Neural progenitor cell (in vitro differentiated cells): ENCODE data around the gene SREBF2. TPM values are rescaled to one million over a fixed set of nuclear protein-coding genes. Genes with fewer than 3 reads are reported as not detected.

Experiments
- DNase-seq: peaks from one replicate; pipeline ENCODE4 v3.0.0-alpha.2; 2016; ENCODE audit warnings: low spot score
- H2AFZ ChIP-seq: fragments of 200-600 bp; sonication (generic); replicated peaks from 2 replicates; pipeline ENCODE4 v1.6.1; 2016; ENCODE audit warnings: antibody characterized with exemption
- H3F3A ChIP-seq: fragments of 200-600 bp; sonication (generic); 2 replicates; pipeline ENCODE4 v1.6.1; 2016; ENCODE audit warnings: antibody characterized with exemption, low read depth
- H3K27ac ChIP-seq: fragments of 200-600 bp; sonication (generic); 2 replicates; pipeline ENCODE4 v1.5.1; 2016; ENCODE audit warnings: mild to moderate bottlenecking
- H3K27me3 ChIP-seq: fragments of 200-600 bp; sonication (generic); 2 replicates; pipeline ENCODE4 v1.6.1; 2016; ENCODE audit warnings: mild to moderate bottlenecking, moderate library complexity
- H3K36me3 ChIP-seq: fragments of 200-600 bp; sonication (generic); 2 replicates; pipeline ENCODE4 v1.5.1; 2016
- H3K4me1 ChIP-seq: fragments of 200-600 bp; sonication (generic); 2 replicates; pipeline ENCODE4 v1.6.1; 2016; ENCODE audit warnings: mixed run types
- H3K4me2 ChIP-seq: fragments of 200-600 bp; sonication (generic); 2 replicates; pipeline ENCODE4 v1.6.1; 2016
- H3K4me3 ChIP-seq: fragments of 200-600 bp; sonication (generic); 2 replicates; pipeline ENCODE4 v1.5.1; 2016
- H3K79me2 ChIP-seq: fragments of 200-600 bp; sonication (generic); 2 replicates; pipeline ENCODE4 v1.6.1; 2016; ENCODE audit warnings: low read depth
- H3K9ac ChIP-seq: fragments of 200-600 bp; sonication (generic); 2 replicates; pipeline ENCODE4 v1.6.1; 2016
- H3K9me3 ChIP-seq: fragments of 200-600 bp; sonication (generic); 2 replicates; pipeline ENCODE4 v1.5.1; 2016; ENCODE audit warnings: low read depth
- H4K20me1 ChIP-seq: fragments of 200-600 bp; sonication (generic); 2 replicates; pipeline ENCODE4 v1.6.1; 2016; ENCODE audit warnings: low read depth
- H3K27ac Mint-ChIP-seq: 3 replicates; pipeline ENCODE4 v1.8.0; 2021; ENCODE audit warnings: mixed read lengths
- H3K27me3 Mint-ChIP-seq: 2 replicates; pipeline ENCODE4 v1.8.0; 2022; ENCODE audit warnings: low read depth, mild to moderate bottlenecking, inconsistent platforms, moderate library complexity, mixed read lengths; ENCODE audit not compliant: insufficient read depth
- H3K36me3 Mint-ChIP-seq: 3 replicates; pipeline ENCODE4 v1.8.0; 2021; ENCODE audit warnings: mixed read lengths
- H3K4me1 Mint-ChIP-seq: 3 replicates; pipeline ENCODE4 v1.8.0; 2021; ENCODE audit warnings: mixed read lengths
- H3K4me3 Mint-ChIP-seq: 3 replicates; pipeline ENCODE4 v1.8.0; 2021; ENCODE audit warnings: mild to moderate bottlenecking, moderate library complexity, mixed read lengths
- H3K9me3 Mint-ChIP-seq: 3 replicates; pipeline ENCODE4 v1.8.0; 2020; ENCODE audit warnings: mixed read lengths
- EZH2 ChIP-seq: fragments of 200-600 bp; sonication (generic); IDR thresholded peaks from 2 replicates; pipeline ENCODE4 v1.6.1; 2017; ENCODE audit warnings: antibody characterized with exemption, mild to moderate bottlenecking, moderate library complexity
- EZH2phosphoT487 ChIP-seq: fragments of 200-600 bp; sonication (generic); IDR thresholded peaks from 2 replicates; pipeline ENCODE4 v1.6.1; 2017; ENCODE audit warnings: antibody characterized with exemption
- total RNA-seq: library from RNA; depleted of rRNA; stranded (reverse); fragments of >200 nt; gene quantifications from 2 replicates; pipeline ENCODE4 v1.2.3, GENCODE V29; 2015; ENCODE audit warnings: low replicate concordance
- TF ChIP-seq, protein P1 (sequence below): fragments of 200-600 bp; sonication (generic); IDR thresholded peaks from 2 replicates; pipeline ENCODE4 v1.5.1; 2017; ENCODE audit warnings: antibody characterized with exemption, mild to moderate bottlenecking

SREBF2 gene
- total RNA-seq, 1 donor from 2014 or later, result 64.0 TPM

- H3K79me2 ChIP-seq, result no peaks in the 10 kb centered on the region
- no peaks in the 10 kb centered on the region for H3K9me3 ChIP-seq
- no peak overlapping the region for H2AFZ ChIP-seq
- peak overlapping the region; percentile 54 for H3K4me2 ChIP-seq
- peak; percentile 74 for DNase-seq
- no peak overlapping the region for H3K27ac ChIP-seq
- no peak overlapping the region for H3K4me3 ChIP-seq
- H4K20me1 ChIP-seq, result peaks cover 85% of the 10 kb centered on the region
- peaks cover 24% of the 10 kb centered on the region for H3K4me1 ChIP-seq
- H3K27ac Mint-ChIP-seq, result no peak overlapping the region
- no peaks in the 10 kb centered on the region for H3K36me3 ChIP-seq
- no peaks in the 10 kb centered on the region for H3K36me3 Mint-ChIP-seq
- peaks cover 58% of the 10 kb centered on the region for H3K27me3 Mint-ChIP-seq
- peaks cover 100% of the 10 kb centered on the region for H3K27me3 ChIP-seq
- no peak overlapping the region for H3K9ac ChIP-seq
- peaks cover 24% of the 10 kb centered on the region for H3K4me1 Mint-ChIP-seq
- TF ChIP-seq EZH2phosphoT487 (peak; percentile 93), EZH2 (peak; percentile 87)
- TF ChIP-seq, protein P1, sequence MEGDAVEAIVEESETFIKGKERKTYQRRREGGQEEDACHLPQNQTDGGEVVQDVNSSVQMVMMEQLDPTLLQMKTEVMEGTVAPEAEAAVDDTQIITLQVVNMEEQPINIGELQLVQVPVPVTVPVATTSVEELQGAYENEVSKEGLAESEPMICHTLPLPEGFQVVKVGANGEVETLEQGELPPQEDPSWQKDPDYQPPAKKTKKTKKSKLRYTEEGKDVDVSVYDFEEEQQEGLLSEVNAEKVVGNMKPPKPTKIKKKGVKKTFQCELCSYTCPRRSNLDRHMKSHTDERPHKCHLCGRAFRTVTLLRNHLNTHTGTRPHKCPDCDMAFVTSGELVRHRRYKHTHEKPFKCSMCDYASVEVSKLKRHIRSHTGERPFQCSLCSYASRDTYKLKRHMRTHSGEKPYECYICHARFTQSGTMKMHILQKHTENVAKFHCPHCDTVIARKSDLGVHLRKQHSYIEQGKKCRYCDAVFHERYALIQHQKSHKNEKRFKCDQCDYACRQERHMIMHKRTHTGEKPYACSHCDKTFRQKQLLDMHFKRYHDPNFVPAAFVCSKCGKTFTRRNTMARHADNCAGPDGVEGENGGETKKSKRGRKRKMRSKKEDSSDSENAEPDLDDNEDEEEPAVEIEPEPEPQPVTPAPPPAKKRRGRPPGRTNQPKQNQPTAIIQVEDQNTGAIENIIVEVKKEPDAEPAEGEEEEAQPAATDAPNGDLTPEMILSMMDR, result no peak
- peaks cover 4% of the 10 kb centered on the region for H3K9me3 Mint-ChIP-seq
- H3K4me3 Mint-ChIP-seq, result no peak overlapping the region
- peaks cover 22% of the 10 kb centered on the region for H3F3A ChIP-seq
Observed at GRCh38 chr22:41913842-41914534, 81.1 kb downstream of the SREBF2 start.

- TF ChIP-seq EZH2phosphoT487 (no peak), EZH2 (peak; percentile 65)
- no peaks in the 10 kb centered on the region for H3K79me2 ChIP-seq
- Mint-ChIP-seq H3K27ac (no peak overlapping the region), H3K36me3 (no peaks in the 10 kb centered on the region), H3K4me1 (peaks cover 21% of the 10 kb centered on the region), H3K4me3 (no peak overlapping the region), H3K9me3 (peaks cover 4% of the 10 kb centered on the region), H3K27me3 (peaks cover 56% of the 10 kb centered on the region)
- peak overlapping the region; percentile 87 for H3K4me2 ChIP-seq
- peak overlapping the region; percentile 45 for H3K4me3 ChIP-seq
- H3K4me1 ChIP-seq, result peaks cover 28% of the 10 kb centered on the region
- DNase-seq, result peak; percentile 58
- H2AFZ ChIP-seq, result no peak overlapping the region
- peaks cover 85% of the 10 kb centered on the region for H4K20me1 ChIP-seq
- H3K9me3 ChIP-seq, result no peaks in the 10 kb centered on the region
- no peak overlapping the region for H3K27ac ChIP-seq
- H3K27me3 ChIP-seq, result peaks cover 100% of the 10 kb centered on the region
- H3F3A ChIP-seq, result peaks cover 16% of the 10 kb centered on the region
- H3K9ac ChIP-seq, result no peak overlapping the region
- H3K36me3 ChIP-seq, result no peaks in the 10 kb centered on the region
Observed at GRCh38 chr22:41914611-41915034, 81.7 kb downstream of the SREBF2 start.

DNA sequence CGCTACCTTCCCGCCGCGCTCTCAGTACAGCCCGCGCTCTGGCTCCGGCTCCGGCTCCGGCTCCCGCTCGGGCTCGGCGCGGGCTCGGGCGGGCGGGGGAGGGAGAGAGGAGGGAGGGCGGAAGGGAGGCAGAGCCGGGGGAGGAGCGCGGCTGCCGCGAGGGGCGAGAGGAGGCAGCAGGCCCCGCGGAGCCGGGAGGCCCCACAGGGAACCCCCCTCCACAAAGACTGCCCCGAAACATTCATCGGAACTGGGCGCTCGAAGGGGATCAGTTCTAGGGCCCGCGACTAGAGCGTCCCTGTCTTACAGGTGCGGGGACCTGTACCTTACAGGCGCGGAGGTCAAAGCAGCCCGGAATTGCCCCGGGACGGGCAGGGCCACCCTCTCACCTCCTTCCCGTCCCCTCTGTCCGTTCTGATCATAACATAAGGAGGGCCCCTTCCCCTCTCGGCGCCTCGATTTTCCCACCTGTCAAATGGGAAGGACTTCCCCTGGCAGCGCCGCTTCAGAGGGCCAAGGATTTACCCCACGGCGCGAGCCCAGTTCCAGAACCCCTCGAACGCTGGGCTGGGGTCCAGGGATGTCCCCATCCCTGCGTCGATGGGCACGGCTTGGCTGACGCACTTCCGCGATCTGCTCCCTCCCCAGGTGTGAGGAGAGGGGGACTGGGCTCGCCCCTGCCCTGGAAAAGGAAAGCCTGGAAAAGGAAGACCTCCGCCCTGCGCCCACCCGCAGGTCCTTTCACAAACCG, 82.3 kb downstream of the SREBF2 start, which contains the start of gene SHISA8:
TSS of gene SHISA8 (minus strand) at position 40 of the 751 bp plus-strand sequence. CDS start 407 bp downstream, outside the sequence.
- H2AFZ ChIP-seq, result no peak within 1 kb of the TSS
- H3K4me1 ChIP-seq, result peaks cover 29% of the 10 kb centered on the region
- no peaks in the 10 kb centered on the region for H3K36me3 Mint-ChIP-seq
- H4K20me1 ChIP-seq, result peaks cover 89% of the 10 kb centered on the region
- peaks cover 4% of the 10 kb centered on the region for H3K9me3 Mint-ChIP-seq
- no peaks in the 10 kb centered on the region for H3K79me2 ChIP-seq
- peaks cover 21% of the 10 kb centered on the region for H3K4me1 Mint-ChIP-seq
- H3K4me3 Mint-ChIP-seq, result peak within 1 kb of the TSS; percentile 44
- TF ChIP-seq, protein P1, result no peak
- TF ChIP-seq EZH2phosphoT487 (peak; percentile 94), EZH2 (peak; percentile 79)
- peaks cover 100% of the 10 kb centered on the region for H3K27me3 ChIP-seq
- H3K27ac ChIP-seq, result no peak within 1 kb of the TSS
- H3K27ac Mint-ChIP-seq, result no peak within 1 kb of the TSS
- DNase-seq, result peak; percentile 79
- peaks cover 55% of the 10 kb centered on the region for H3K27me3 Mint-ChIP-seq
- H3K4me2 ChIP-seq, result peak within 1 kb of the TSS; percentile 87
- H3K4me3 ChIP-seq, result peak within 1 kb of the TSS; percentile 45
- H3F3A ChIP-seq, result peaks cover 14% of the 10 kb centered on the region
- H3K9ac ChIP-seq, result no peak within 1 kb of the TSS
- H3K9me3 ChIP-seq, result no peaks in the 10 kb centered on the region
- no peaks in the 10 kb centered on the region for H3K36me3 ChIP-seq
